NOMO-1 treated with dmso at 0.1 percent for 144 hours (cell line): ENCODE data around the gene DTL.

Experiments used
- DNase-seq: peaks from one replicate; lab custom pipeline; 2025; ENCODE audit not compliant: unreplicated experiment; lab: John Stamatoyannopoulos, UW

The DTL gene

DNA sequence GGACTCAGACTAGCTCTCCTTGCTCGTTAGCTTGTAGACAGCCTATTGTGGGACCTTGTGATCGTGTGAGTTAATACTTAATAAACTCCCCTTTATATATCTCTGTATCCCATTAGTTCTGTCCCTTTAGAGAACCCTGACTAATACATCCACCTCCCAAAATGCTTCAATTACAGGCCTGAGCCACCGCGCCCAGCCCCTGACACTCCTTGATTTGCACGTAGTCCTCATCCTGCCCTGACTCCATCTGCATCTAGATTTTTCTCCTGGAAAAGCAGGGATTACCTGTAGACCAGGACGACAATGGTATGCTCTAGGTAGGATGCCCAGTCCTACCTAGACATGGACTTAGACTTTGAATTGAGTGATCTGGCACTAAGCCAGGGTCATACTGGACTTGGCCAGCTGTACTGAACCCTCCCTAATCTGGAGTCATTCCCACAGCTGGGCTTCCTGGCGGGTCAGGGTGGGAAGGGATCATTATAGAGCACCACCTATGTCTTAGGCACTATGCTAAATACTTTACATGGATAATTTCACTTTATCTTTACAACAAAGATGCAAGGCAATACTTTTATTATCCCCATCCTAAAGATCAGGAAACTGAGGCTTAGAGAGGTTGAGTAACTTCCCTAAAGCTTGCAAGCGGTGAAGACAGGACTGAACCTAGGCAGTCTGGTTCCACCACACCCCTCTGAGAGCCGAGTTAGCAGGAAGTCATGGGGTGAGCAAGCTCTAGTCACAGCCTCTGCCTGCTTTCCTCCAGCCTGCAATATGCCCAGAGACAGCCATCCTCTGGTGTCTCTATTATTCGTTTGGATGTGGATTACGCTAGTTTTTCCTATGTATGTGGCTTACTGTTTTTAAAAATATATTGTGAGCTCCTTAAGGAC lies 89.4 kb downstream of the DTL start:
- peak; percentile 62 for DNase-seq

DNA sequence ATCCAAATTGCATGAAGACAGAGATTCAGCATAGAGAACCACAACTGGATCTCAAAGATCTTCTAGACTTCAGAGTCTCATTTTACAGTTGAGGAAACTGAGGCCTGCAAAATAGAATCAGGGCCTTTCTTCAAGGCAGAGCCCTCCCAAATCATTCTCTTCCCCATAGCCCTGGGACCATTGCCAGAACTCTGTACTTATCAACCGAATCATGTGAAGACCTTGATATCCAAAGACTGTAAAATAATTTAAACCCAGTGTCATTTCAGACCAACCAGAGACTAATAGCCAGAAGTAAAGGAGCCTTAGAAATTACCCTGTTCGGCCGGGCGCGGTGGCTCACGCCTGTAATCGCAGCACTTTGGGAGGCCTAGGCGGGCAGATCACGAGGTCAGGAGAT lies 90.1 kb downstream of the DTL start:
- DNase-seq, result no peak

DNA sequence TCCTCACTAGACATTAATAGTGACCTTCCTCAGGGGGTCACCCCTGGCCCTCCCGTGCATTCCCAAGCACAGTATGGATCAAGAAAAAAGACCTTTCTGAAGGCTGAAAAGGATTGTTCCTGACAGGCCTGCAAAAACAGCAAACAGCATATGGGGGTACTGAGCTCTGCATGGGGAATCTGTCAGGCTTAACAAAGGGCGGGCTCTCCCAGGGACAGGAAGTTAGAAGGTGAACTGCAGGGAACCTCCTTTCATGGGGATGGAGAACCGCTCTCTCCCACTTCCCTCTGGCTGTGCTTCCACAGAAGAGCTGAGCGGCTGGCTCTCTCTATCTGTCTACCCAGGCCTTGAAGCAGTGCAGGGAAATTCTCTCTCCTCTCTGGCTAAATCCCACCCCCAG lies 91.7 kb downstream of the DTL start:
- DNase-seq, result no peak

DNA sequence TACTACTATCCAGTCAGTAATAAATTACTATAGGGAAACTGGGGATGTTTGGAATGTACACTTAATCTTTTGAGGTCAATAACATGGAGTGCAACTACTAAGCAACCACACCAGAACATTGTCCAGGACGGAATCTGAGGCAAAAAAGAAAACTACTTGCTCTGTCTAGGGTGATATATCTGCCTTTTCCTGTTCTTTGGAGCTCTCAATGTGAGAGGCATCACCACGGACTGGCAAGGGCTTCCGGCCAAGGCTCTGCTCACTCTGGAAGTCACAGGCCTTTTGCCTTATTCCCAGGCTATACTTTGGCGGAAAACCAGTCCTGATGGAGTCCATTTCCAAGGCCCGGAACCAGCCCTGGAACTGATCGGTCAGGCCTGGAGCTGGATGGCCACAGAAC lies 94.2 kb downstream of the DTL start:
- DNase-seq, result no peak

DNA sequence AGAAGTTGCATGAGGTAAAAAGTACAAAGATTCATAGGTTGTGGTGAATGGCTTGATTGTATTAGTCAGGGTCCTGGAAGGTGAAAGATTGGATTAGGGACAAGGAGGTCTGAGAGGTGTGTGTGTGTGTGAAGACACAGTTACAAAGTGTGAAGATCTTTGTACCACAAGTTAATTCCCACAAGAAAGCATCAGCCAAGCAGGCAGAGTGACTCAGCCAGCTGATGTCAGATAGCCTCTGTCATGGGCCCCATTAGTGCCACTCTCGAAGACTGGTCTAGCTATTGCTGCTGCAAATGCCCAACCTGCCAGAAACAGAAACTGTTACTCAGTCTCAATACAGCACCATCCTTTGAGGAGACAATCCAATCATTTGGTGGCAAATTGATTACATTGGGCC lies 96.5 kb downstream of the DTL start:
- DNase-seq, result no peak

DNA sequence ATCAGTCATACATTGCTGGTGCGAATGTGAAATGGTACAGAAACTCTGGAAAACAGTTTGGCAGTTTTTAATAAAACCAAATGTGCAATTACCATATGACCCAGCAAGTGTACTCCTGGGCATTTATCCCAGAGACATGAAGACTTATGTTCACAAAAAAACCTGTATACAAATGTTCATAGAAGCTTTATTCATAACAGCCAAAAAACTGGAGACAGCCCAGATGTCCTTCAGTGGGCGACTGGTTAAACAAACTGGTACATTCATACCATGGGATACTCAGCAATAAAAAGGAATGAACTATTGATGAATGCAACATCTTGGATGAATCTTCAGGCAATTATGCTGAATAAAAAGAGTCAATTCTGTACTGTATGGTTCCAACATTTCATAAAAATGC lies 97.8 kb downstream of the DTL start:
- no peak for DNase-seq

DNA sequence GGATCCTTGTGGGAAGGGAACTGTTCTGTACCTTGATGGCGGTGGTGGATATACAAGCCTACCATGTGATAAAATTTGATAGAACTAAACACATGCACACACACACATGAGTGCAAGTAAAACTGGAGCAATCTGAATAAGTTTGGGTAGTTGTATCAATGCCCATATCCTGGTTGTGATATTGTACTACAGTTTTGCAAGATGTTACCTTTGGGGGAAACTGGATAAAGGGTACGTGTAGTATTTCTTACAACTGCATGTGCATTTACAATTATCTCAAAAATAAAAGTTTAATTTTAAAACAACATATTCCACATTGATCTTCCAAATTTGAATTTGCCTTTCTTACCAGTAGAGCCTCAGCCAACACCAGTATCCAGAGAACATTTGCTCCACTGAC lies 99.6 kb downstream of the DTL start:
- DNase-seq, result no peak

DNA sequence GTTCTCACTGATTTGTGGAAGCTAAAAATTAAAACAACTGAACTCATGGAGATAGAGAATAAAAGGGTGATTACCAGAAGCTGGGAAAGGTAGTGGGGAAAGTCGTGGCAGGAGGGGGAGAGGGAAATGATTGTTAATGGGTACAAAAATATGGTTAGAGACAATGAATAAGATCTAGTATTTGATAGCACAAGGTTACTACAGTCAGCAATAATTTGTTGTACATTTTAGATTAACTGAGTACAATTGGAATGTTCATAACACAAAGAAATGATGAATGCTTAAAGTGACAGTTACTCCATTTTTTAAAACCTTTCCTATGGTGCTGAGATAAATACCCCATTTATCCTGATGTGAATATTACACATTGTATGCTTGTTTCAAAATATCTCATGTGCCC lies 102.3 kb downstream of the DTL start:
- DNase-seq, result no peak

DNA sequence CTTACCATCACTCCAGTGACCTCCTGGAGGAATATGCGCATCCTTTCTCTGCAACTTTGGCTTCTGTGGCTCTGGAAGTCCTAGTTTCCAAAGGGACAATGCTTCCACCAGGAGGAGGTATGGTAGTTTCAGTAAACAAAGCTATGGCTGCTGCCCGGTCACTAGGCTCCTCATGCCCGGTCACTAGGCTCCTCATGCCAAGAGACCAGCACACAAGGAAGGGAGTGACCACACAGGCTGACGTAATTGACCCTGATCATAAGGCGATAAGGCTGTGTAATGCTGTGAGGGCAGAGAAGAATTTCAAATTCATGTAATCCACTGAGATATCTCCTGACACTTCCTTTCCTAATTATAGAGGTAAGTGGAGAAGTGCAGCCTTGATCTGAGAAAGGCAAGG lies 102.9 kb downstream of the DTL start:
- no peak for DNase-seq

DNA sequence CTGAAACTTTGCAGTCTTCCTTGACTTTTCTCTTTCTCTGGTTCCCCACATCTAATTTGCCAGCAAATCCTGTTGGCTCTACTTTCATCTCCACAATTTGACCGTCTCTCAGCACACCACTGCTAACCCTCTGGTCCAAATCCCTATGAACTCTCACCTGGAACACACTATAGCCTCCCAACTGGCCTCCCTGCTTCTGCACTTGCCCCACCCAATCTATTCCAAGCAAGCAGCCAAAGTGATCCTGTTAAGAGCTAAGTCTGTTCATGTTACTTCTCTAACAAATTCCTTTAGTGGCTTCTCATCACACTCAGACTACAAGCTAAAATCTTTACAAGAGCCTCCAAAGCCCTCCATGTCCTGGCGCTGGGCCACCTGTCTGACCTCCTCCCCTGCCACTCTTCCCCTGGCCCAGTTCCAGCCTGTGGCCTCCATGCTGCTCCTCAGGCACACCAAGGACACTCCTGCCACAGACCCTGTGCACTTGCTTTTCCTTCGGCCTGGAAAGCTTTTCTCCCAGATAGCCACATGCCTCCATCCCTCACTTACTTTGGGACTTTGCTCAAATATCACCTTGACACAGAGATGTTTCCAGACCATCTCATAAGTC lies 104.1 kb downstream of the DTL start:
- DNase-seq, result no peak

DNA sequence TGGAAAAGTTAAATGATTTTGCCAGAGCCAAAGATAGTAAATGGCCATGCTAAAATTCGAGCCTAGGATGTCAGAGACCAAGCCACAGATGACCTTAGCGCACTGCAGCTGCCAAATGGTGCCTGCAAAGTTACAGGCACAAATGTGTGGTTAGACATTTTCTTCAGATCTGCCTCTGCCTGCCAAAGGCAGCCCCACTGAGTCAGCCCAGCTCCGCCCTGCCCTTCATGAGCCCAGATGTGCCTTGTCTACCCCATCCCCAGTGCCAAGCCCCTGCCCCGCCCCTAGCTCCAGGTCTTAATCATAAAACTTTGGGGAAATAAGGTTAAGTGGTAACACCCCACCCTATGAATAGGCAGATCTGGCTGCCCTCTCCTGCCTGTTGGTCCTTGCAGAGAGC lies 105.9 kb downstream of the DTL start:
- no peak for DNase-seq

DNA sequence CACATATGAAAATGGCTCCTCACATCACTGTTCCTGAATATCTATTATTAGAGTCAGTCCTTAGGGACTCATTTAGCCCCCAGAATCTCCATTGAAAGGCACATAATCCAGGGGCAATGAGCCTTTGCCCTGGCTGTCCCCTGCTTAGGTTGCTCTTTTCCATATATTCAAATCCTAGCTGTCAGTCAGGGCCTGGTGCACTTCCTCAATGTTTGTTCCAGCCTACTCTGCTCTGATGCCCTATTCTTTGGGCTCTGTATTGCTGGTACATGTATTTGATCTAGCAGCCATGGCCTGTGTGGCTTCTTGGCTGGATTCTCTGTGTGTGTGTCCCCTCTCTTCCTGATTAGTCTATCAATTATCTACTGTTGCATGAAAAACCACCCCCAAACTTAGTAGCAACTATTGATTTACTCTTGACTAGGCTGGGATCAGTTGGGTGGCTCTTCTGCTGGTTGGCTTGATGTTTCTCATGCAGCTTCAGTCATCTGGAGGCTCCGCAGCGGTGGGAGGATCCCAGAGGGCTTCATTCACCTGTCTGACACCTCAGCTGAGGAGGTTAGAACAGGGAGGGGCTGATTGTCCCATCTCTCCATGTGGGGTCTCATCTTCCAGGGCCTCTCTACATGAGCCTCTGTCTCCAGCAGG lies 107.5 kb downstream of the DTL start:
- no peak for DNase-seq

DNA sequence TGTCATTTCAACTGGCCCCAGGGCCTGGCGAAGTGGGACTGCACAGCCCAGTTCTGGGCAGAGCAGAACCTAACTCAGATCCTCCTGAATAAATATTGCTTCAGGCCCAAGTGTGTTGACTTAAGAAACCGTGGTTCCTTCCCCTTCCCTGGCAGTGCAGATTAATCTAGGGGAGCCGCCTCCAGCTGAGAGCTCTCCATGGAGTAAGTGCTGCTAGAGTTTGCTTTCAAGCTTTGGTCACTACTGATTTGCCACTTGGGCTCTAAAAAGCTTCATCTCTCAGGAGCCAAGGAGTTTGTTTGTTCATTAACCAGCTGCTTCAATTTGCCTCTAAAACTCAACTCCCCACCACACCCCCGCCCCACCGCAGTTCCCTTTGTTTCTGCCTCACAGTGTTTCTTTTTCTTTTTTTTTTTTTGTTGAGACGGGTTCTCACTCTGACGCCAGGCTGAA lies 112.1 kb downstream of the DTL start:
- no peak for DNase-seq

DNA sequence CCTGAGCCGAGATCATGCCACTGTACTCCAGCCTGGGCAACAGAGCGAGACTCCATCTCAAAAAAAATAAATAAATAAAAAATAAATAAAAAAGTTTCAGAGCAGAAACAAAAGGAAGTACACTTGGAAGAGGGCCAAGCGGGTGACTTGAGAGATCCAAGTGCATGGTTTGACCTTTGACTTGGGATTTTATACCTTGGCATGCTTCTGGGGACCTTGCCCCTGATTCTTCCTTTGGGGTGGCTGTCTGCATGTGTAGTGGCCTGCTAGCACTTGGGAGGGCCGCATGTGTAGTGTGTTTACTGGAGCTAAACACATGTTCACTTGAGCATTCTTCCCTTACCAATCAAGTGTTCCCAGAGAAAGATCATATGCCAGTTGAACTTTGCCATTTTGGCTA lies 114.0 kb downstream of the DTL start:
- DNase-seq, result no peak

DNA sequence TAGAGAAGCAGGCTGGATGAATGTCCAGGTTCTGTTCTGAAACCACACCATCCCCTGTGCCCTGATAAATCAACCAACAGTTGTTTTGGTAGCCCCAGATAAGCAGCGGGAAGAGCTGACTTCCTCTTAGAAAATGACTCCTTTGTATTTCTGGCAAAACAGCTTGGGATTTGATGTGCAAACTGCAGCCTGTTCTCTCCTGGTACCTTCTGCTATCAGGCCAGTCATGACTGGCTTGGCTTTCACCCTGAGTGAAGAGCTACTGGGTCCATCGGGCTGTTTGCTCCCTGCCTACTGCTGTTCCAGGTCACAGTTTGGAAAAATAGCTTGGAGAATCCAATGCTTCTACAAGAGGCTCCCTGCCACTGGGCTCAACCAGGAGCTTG lies 116.8 kb downstream of the DTL start:
- DNase-seq, result no peak

DNA sequence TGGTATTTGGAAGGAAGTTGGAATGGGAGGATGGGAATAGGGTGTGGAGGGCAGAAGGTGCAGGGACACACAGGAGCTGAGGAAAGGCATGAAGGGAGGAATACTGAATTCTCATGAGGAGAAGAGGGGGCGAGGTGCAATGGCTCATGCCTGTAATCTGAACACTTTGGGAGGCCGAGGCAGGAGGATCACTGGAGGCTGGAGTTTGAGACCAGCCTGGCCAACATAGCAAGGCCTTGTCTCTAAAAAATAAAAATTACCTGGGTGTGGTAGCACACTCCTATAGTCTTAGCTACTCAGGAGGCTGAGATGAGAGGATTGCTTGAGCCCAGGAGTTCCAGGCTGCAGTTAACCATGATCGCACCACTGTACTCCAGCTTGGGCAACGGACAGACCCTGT lies 117.3 kb downstream of the DTL start:
- DNase-seq, result no peak

DNA sequence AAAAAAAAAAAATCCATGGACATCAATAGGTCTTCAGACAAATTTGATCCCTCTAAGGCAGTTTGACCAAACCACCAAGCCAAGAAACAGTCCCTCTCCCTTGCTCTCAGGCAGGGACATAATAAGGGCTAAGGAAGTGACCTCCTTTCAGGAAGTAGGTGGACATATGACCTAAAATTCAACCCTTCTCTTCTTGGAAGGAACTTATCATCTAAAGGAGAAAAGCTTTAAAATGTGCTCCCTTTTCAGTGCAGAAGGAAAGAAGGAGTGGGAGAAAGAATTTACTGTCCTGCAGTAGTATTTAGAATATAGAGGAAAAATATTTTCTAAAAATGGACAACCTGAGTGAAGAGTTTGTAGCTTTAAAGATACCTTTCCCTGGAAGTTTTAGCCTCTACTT lies 118.1 kb downstream of the DTL start:
- DNase-seq, result no peak
